Hepatic stellate cell (primary cell): ENCODE results near the gene FERMT1.
"Not testable (repeated sequence)": the region's sequence is repeated elsewhere in the genome, so short reads cannot be mapped to it uniquely, and the experiment has no call there.

Experiments
- DNase-seq: peaks from one replicate; pipeline ENCODE4 v3.0.0; 2011; ENCODE audit warnings: low spot score

Gene FERMT1

DNA sequence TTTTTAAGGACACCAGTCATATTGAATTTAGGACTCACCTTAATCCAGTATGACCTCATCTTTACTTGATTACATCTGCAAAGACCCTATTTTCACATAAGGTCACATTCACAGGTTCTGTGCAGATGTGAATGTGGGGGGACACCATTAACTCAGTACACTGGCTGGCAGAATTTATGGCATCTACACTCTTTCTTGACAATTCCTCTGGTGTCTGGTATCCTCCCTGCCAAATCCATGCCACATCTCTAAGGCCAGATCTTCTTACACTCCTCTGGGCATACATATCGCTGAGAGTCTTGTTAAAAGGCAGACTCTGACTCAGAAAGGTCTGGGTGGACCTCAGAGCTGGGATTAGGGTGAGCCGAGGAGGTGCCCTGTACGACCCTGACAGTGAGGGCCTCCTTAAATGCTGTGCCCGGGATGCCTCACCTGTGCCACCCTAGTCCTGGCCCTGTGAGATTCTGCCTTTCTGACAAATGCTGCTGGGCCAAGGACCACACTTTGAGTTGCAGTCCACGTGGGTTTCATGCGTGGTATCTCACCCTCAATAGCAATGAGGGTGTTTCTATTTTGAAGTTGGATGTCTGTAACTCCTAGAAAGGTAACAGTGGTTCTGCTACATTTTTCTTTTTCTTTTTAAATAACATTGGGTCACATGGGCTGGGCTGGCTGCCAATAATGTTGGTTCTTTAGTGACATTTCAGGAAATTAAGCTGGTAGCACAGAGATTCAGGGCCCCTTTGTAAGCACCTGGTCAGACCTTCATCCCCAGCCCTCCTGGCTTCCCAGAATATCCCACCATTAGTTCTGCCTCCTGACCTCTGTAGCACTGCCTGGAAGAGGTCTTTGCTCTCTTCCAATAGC lies 51.8 kb downstream of the FERMT1 start:
- DNase-seq, result no peak

DNA sequence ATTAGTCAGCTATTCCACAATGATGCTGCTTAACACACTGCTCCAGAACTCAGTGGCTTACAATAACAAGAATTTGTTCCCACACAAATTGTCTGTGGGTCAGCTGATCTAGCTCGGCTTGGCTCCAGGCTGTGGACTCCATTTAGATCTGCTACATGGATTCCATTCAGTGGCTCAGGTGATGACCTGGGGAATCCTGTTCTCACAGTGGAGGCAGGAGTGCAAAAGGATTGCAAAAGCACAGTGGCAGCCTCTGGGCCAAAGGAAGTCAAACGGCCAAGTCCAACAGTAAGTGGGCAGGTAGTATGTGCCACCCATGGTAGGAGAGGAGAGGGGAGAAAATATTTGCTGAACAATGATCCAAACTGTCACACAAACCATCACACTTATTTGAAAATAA lies 53.2 kb downstream of the FERMT1 start:
- DNase-seq, result no peak

GRCh38 chr20:6067763-6068318 lies 55.0 kb downstream of the FERMT1 start:
- DNase-seq, result no peak

DNA sequence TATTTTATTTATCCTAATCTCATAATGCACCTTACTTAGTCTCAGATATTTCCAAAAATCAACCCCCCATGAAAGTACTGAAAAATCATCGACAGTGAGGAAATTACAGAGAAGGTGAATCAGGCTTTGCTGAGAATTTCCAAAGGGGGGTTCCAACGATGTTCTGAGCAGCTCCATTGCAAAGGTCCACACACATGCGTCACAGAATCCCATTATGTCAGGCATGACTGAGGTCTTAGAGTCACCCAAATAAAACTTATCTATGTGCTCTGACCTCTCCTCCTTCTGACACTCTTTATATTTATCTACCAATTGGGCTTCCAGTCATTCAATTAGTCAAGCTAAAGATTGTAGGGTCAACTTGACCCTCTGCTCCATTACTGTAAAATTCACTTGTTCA lies 56.2 kb downstream of the FERMT1 start:
- no peak for DNase-seq

GRCh38 chr20:6061544-6061943 lies 61.3 kb downstream of the FERMT1 start:
- no peak for DNase-seq

DNA sequence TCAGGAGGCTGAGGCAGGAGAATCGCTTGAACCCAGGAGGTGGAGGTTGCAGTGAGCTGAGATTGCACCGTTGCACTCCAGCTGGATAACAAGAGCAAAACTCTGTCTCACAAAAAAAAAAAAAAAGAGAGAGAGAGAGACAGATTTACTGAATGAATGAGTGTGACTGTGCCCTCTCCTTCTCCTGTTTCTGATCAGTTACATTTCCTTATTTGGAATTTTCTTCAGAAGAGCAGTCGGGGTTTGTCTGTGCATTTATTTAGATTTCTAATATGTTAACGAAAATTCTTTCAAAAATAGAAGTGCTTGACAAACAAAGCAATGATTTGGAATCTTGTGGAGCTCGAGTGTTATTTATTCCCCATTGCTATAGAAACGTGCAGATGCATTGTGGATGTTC lies 62.6 kb downstream of the FERMT1 start:
- no peak for DNase-seq

DNA sequence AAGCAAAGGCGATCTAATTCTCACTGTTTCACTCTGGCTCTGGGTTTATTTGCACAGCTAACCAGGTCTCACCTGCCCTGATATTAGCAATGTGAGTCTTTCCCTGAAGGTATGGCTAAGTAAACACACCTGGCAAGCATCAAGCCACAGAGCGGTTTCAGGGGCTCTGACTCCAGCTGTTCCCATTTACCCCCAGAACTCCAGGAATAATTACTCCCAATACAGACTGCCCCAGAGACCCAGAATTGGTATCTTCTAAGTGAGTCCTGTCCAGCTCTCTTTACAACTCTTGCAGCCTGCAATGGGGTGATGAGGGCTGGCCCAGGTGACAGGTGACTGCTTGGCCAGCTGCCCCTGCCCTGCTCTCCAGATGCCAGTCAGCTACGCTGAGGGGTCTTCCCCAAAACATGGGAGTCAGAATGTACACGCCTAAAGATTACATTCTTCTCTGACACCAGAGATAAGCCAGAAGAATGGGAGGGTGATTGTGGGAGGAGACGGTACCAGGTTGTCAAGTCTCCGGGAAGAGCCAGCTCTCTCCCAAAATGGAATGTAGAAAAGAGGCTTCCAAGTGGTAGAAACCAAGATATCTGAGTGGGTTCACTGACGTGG lies 64.0 kb downstream of the FERMT1 start:
- no peak for DNase-seq

DNA sequence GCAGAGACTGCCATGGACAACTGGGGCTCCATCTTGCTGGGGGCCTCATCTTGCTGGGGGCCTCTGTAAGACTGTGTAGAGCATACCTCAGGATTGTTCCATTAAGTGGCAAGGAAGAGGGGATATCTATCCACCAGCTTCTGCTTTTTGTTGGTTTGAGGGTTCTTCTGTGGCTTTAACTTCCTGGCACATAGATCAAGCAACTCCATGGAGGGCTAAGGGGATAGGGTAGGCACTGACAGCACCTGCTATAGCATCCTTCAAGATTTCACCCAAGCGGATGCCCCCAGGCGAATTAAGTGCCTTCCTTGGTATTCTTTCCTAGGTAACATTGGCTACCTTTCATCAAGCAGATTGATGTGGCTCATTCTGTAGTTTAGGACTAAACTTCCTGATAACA lies 65.1 kb downstream of the FERMT1 start:
- DNase-seq, result no peak

DNA sequence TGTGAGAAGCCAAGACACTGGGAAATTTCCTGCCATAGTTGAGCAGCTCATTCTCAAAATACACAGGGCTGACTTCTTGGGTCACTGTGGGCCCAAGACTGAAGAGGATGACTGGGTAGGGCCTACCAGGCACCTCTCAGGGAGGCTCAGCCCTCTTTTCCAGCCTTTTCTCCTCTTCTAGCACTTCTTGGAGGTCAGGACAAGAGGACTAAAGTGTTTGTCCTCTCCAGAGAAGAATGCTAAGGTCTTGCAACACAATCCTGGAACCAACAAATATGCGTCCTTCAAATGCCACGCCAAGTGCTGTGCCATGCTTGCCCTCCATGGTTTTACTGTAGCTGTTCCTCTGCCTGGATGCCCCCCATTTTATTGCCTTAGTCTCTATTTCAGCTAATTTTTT lies 65.7 kb downstream of the FERMT1 start:
- DNase-seq, result no peak

- no peak for DNase-seq
Measured at GRCh38 chr20:6055981-6056569, 66.8 kb downstream of the FERMT1 start.

DNA sequence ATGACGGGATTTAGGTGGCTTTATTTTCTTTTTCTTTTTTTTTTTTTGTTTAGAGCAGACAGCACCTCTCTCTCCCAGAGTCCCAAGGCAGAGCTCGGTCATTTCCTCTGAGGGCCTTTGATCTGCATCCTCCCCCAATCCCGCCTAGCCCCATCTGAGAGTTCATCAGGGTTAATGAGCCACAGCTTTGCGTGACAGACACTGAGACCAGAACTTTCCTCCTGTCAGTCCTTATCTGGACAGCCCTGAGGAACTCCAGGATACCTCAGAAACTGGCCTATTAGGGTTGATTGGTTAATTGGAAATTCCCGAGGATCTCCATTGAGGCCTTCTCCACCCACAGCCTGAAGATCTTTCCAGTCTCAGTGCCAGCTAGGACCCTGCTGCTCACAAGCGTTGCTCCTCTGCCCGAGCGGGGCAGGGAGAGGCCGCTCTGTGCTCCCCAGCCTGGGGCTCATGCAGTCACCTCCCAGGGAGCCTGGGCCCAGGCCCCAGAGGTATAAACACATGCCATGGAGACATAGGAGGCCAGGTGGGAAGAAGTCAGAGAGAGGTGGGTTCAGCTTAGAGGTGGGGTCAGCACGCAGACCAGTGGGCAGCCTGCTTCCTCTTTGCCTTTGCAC lies 67.6 kb downstream of the FERMT1 start:
- no peak for DNase-seq

DNA sequence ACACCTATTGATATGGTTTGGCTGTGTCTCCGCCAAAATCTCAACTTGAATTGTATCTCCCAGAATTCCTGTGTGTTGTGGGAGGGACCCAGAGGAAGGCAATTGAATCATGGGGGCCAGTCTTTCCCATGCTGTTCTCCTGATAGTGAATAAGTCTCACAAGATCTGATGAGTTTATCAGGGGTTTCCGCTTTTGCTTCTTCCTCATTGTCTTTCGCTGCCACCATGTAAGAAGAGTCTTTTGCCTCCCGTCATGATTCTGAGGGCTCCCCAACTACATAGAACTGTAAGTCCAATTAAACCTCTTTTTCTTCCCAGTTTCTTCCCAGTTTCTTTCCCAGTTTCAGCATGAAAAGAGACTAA lies 68.2 kb downstream of the FERMT1 start:
- DNase-seq, result not testable (repeated sequence)

DNA sequence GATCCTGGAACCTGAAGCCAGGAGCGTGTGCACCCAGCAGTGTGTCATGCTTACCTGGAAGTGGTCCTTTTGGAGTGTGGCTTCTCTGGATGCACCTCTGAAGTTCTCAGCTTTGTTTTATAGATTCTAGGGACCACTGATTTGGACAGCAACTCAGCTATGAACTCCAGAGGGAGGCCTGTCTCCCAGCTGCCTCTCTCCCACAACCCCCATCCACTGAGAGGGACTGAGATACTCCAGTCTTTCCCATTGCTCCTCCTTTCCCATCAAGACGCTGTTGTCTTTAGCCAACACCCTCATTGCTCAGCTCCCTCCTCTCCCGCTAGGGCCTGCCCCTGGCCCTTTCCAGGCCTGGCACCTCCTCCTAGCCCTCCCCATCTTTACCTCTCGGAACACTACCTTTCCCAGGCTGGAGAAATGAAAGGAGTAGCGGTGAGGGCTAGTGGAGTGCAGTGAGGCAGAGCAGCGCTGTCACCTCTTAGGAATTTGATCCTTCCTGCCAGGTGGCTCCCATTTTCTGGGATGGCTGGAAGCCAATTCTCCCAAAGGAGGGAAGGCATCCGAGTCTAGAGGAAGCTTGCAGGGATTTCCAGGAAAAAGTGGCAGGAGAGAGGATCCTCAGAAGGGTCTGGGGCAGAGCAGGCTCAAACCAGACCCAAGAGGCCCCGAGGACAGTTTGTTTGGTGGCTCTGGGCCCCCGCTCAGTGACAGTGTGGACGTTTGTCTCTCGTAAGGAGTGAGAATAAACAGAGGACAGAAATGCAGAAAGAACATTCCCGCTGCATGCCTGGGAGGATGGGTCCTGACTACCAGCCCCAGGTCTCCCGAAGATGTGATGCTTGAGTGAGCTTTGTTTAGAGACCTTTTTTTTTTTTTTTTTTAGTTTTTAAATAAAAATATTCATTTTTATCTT lies 68.8 kb downstream of the FERMT1 start, which contains the start of gene LRRN4:
Gene LRRN4 (minus strand): TSS at position 285 of the 913 bp plus-strand sequence. CDS start 1,261 bp downstream, outside the sequence.
- no peak for DNase-seq

DNA sequence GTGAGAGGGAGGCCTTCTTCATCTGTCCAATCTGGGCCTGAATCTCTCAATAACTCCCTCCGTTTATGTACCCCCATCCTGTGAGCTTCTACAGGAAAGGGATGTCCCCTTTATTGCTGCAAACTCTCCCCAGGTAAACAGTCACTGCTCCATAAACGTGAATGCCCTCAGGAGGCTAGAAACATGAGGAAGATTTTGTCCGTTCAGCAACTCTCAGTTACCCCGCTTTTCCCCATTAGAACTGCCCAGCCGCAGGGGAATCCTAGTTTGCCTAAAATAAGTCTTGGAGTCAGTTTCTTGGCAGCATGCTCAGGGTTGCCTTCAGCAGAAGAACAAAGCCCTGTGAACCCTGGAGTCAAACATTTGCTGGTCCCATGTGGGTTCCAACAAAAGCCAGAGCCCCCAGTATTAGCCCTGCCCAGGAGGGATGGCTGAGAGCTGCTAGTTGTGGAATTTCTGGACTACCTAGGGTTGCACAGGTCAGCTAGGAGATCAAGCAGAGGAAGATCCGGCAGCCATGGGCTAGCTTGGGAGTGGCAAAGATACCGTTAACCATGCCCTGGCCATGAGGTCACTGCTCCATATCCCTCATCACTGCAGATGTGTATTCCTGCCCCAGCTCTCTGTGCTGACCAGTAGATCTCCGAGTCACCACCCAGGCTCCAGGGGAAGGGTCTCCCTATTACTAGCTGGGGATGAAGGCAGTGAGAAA lies 69.6 kb downstream of the FERMT1 start:
- DNase-seq, result no peak

DNA sequence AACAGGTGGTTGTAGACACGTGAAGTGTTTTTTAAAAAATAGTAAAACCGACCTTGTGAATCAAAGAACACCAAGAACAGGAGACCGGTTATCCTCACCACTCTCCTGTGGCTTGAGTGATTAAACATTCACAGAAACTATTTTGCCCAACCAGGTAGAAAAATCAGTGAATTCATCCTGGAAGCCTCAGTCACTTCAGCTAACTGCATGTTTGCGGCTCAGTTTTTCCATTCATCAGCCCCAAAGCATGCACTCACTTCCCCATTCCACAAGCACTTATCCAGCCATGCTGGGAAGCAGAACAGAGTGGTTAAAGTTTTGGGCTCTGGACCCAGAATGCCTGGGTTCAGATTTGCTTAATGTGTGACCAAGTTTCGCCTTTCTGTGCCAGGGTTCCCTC lies 71.3 kb downstream of the FERMT1 start:
- no peak for DNase-seq

GRCh38 chr20:6048391-6048790 lies 74.4 kb downstream of the FERMT1 start:
- no peak for DNase-seq

- no peak for DNase-seq
Measured at GRCh38 chr20:6046432-6046831, 76.4 kb downstream of the FERMT1 start.

DNA sequence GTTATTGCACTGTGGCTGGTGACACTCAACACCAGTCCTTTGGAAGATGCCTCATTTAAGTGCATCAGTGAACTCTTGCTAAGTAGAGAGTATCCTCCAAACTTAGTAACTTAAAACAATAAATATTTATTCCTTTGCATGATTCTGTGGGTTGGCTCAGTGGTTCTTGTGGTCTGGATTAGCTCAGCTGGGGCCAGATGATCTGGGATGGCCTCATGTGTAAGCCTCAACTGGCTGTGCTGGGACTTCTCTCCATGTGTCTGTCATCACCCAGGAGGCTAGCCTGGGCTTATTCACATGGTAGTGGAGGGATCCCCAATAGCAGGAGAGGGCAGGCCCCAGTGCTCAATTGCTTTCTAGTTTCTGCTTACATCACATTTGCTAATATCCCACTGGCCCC lies 77.3 kb downstream of the FERMT1 start:
- no peak for DNase-seq

GRCh38 chr20:6044115-6044514 lies 78.7 kb downstream of the FERMT1 start:
- DNase-seq, result no peak

GRCh38 chr20:6041808-6042265 lies 81.0 kb downstream of the FERMT1 start:
- DNase-seq, result no peak
